Measurements from ENCODE around the gene FARP2. TPM values are rescaled to one million over a fixed set of nuclear protein-coding genes. Genes with fewer than 3 reads are reported as not detected.

FARP2 gene
- total RNA-seq, 1 experiment from 2014 or later: 37.2 TPM

- TF ChIP-seq CTCF (IDR thresholded peaks at IDR 0.05; ENCODE audit: insufficient read depth in 1 of 2, low read depth in 1 of 2, low read length in 1 of 2, severe bottlenecking in 1 of 2, unreplicated experiment in 1 of 2): no peak
- no peaks in the 10 kb centered on the region for H3K36me3 Mint-ChIP-seq (ENCODE audit: insufficient read depth, unreplicated experiment)
- H3K27ac Mint-ChIP-seq (ENCODE audit: unreplicated experiment): no peak overlapping the region
- Histone ChIP-seq H3K4me1 (no peaks in the 10 kb centered on the region), H3K4me3 (ENCODE audit: low read depth, low read length) (no peak overlapping the region), H3K36me3 (ENCODE audit: control insufficient read depth, insufficient read depth, low read length) (no peaks in the 10 kb centered on the region), H3K27me3 (replicated peaks; ENCODE audit: control insufficient read depth, insufficient read depth, low read length) (no peaks in the 10 kb centered on the region), H3K9me3 (no peaks in the 10 kb centered on the region)
- BruUV-seq (replicated peaks): no TSS peak
- no peaks in the 10 kb centered on the region for H3K27me3 Mint-ChIP-seq (ENCODE audit: insufficient read depth, unreplicated experiment)
- no peaks in the 10 kb centered on the region for H3K4me1 Mint-ChIP-seq (ENCODE audit: low read depth, unreplicated experiment)
- no peak for DNase-seq
- ChIA-PET CTCF (no interaction called here), POLR2A (no interaction called here)
- H3K9me3 Mint-ChIP-seq (ENCODE audit: unreplicated experiment): no peaks in the 10 kb centered on the region
- H3K4me3 Mint-ChIP-seq (ENCODE audit: unreplicated experiment): no peak overlapping the region
- intact Hi-C loops (cut with micrococcal nuclease; ENCODE audit: unreplicated experiment): no loop called here
Observed at GRCh38 chr2:241532733-241533601, 176.9 kb downstream of the FARP2 start.

GRCh38 chr2:241534293-241534692, 178.2 kb downstream of the FARP2 start:
- no peak for DNase-seq
- H3K4me3 ChIP-seq (ENCODE audit: low read depth, low read length): no peak overlapping the region
- H3K4me1 ChIP-seq: no peaks in the 10 kb centered on the region
- Mint-ChIP-seq H3K36me3 (ENCODE audit: insufficient read depth, unreplicated experiment) (no peaks in the 10 kb centered on the region), H3K27me3 (ENCODE audit: insufficient read depth, unreplicated experiment) (no peaks in the 10 kb centered on the region), H3K27ac (ENCODE audit: unreplicated experiment) (no peak overlapping the region), H3K4me3 (ENCODE audit: unreplicated experiment) (no peak overlapping the region), H3K9me3 (ENCODE audit: unreplicated experiment) (no peaks in the 10 kb centered on the region), H3K4me1 (ENCODE audit: low read depth, unreplicated experiment) (no peaks in the 10 kb centered on the region)
- ChIA-PET CTCF (no interaction called here), POLR2A (no interaction called here)
- intact Hi-C loops (cut with micrococcal nuclease; ENCODE audit: unreplicated experiment): no loop called here
- BruUV-seq (replicated peaks): no TSS peak
- no peaks in the 10 kb centered on the region for H3K9me3 ChIP-seq
- no peak for TF ChIP-seq CTCF (IDR thresholded peaks at IDR 0.05; ENCODE audit: insufficient read depth in 1 of 2, low read depth in 1 of 2, low read length in 1 of 2, severe bottlenecking in 1 of 2, unreplicated experiment in 1 of 2)
- H3K27me3 ChIP-seq (replicated peaks; ENCODE audit: control insufficient read depth, insufficient read depth, low read length): no peaks in the 10 kb centered on the region
- no peaks in the 10 kb centered on the region for H3K36me3 ChIP-seq (ENCODE audit: control insufficient read depth, insufficient read depth, low read length)

- Mint-ChIP-seq H3K4me1 (ENCODE audit: low read depth, unreplicated experiment) (no peaks in the 10 kb centered on the region), H3K4me3 (ENCODE audit: unreplicated experiment) (no peak overlapping the region), H3K36me3 (ENCODE audit: insufficient read depth, unreplicated experiment) (no peaks in the 10 kb centered on the region), H3K9me3 (ENCODE audit: unreplicated experiment) (no peaks in the 10 kb centered on the region), H3K27me3 (ENCODE audit: insufficient read depth, unreplicated experiment) (no peaks in the 10 kb centered on the region), H3K27ac (ENCODE audit: unreplicated experiment) (no peak overlapping the region)
- Histone ChIP-seq H3K4me1 (no peaks in the 10 kb centered on the region), H3K4me3 (ENCODE audit: low read depth, low read length) (no peak overlapping the region), H3K36me3 (ENCODE audit: control insufficient read depth, insufficient read depth, low read length) (no peaks in the 10 kb centered on the region), H3K9me3 (no peaks in the 10 kb centered on the region), H3K27me3 (replicated peaks; ENCODE audit: control insufficient read depth, insufficient read depth, low read length) (no peaks in the 10 kb centered on the region)
- intact Hi-C loops (cut with micrococcal nuclease; ENCODE audit: unreplicated experiment): no loop called here
- TF ChIP-seq CTCF (IDR thresholded peaks at IDR 0.05; ENCODE audit: insufficient read depth in 1 of 2, low read depth in 1 of 2, low read length in 1 of 2, severe bottlenecking in 1 of 2, unreplicated experiment in 1 of 2): no peak
- no peak for DNase-seq
- CTCF ChIA-PET: no interaction called here
- POLR2A ChIA-PET: no interaction called here
- no TSS peak for BruUV-seq (replicated peaks)
Observed at GRCh38 chr2:241534701-241535375, 178.8 kb downstream of the FARP2 start.

Measured in Caco-2 (cell line).